Trophoblast cell (in vitro differentiated cells and primary cell): ENCODE results near the gene KCNMA1.

Experiments
- DNase-seq, 2 donors: peaks; one replicate each; pipeline ENCODE4 v3.0.0-alpha.2; 2016
- H2AFZ ChIP-seq: 2 replicates; pipeline ENCODE4 v1.6.1; 2013; ENCODE audit warnings: low read length, moderate library complexity, mild to moderate bottlenecking; ENCODE audit not compliant: insufficient read depth, poor library complexity
- H2AK5ac ChIP-seq: 2 replicates; pipeline ENCODE4 v1.6.1; 2013; ENCODE audit warnings: mild to moderate bottlenecking, low read length
- H2BK120ac ChIP-seq: 2 replicates; pipeline ENCODE4 v1.6.1; 2013; ENCODE audit warnings: low read length, mild to moderate bottlenecking, moderate library complexity; ENCODE audit not compliant: insufficient read depth, poor library complexity
- H2BK12ac ChIP-seq: 2 replicates; pipeline ENCODE4 v1.6.1; 2013; ENCODE audit warnings: mild to moderate bottlenecking, low read length, moderate library complexity
- H2BK5ac ChIP-seq: 2 replicates; pipeline ENCODE4 v1.6.1; 2013; ENCODE audit warnings: low read length, low read depth, moderate library complexity, mild to moderate bottlenecking; ENCODE audit not compliant: poor library complexity
- H3K14ac ChIP-seq: 2 replicates; pipeline ENCODE4 v1.6.1; 2013; ENCODE audit warnings: mild to moderate bottlenecking, low read length
- H3K18ac ChIP-seq: 2 replicates; pipeline ENCODE4 v1.6.1; 2013; ENCODE audit warnings: mild to moderate bottlenecking, low read length
- H3K23ac ChIP-seq: 2 replicates; pipeline ENCODE4 v1.6.1; 2013; ENCODE audit warnings: low read length
- H3K27ac ChIP-seq: 2 replicates; pipeline ENCODE4 v1.5.1; 2013; ENCODE audit warnings: low read depth, mild to moderate bottlenecking, inconsistent platforms, low read length, moderate library complexity
- H3K27me3 ChIP-seq: 2 replicates; pipeline ENCODE4 v1.6.1; 2013; ENCODE audit warnings: inconsistent platforms, mild to moderate bottlenecking, low read length, moderate library complexity; ENCODE audit not compliant: insufficient read depth
- H3K36me3 ChIP-seq, 2 experiments: 1 replicate in 1 of 2; 2 replicates in 1 of 2; pipeline ENCODE4 v1.6.1; 2013; ENCODE audit warnings: low read length in 2 of 2, mild to moderate bottlenecking in 2 of 2, moderate library complexity in 1 of 2; ENCODE audit not compliant: insufficient read depth in 2 of 2, control insufficient read depth in 1 of 2
- H3K4ac ChIP-seq: 2 replicates; pipeline ENCODE4 v1.6.1; 2013; ENCODE audit warnings: low read depth, mild to moderate bottlenecking, low read length, moderate library complexity
- H3K4me1 ChIP-seq, 2 experiments: 1 replicate in 1 of 2; 2 replicates in 1 of 2; pipeline ENCODE4 v1.6.1; 2013; ENCODE audit warnings: low read length in 2 of 2, mild to moderate bottlenecking in 2 of 2, moderate library complexity in 1 of 2; ENCODE audit not compliant: insufficient read depth in 2 of 2, control insufficient read depth in 1 of 2
- H3K4me2 ChIP-seq: 2 replicates; pipeline ENCODE4 v1.6.1; 2013; ENCODE audit warnings: inconsistent platforms, mild to moderate bottlenecking, low read length, moderate library complexity
- H3K4me3 ChIP-seq: 2 replicates; pipeline ENCODE4 v1.5.1; 2013; ENCODE audit warnings: mild to moderate bottlenecking, low read depth, low read length, inconsistent platforms
- H3K79me1 ChIP-seq: one replicate; pipeline ENCODE4 v1.6.1; 2013; ENCODE audit warnings: low read length
- H3K79me2 ChIP-seq: 2 replicates; pipeline ENCODE4 v1.6.1; 2013; ENCODE audit warnings: low read length, mild to moderate bottlenecking; ENCODE audit not compliant: control insufficient read depth, insufficient read depth, poor library complexity
- H3K9ac ChIP-seq: 2 replicates; pipeline ENCODE4 v1.6.1; 2013; ENCODE audit warnings: mild to moderate bottlenecking, low read length
- H3K9me3 ChIP-seq: 2 replicates; pipeline ENCODE4 v1.6.1; 2013; ENCODE audit warnings: low read depth, mild to moderate bottlenecking, control low read depth, inconsistent platforms, low read length; ENCODE audit not compliant: insufficient read depth
- H4K12ac ChIP-seq: 2 replicates; pipeline ENCODE4 v1.6.1; 2013; ENCODE audit warnings: low read depth, mild to moderate bottlenecking, low read length, moderate library complexity
- H4K8ac ChIP-seq: 2 replicates; pipeline ENCODE4 v1.6.1; 2013; ENCODE audit warnings: low read depth, mild to moderate bottlenecking, low read length, moderate library complexity
- H4K91ac ChIP-seq: one replicate; pipeline ENCODE4 v1.6.1; 2013; ENCODE audit warnings: low read depth, mild to moderate bottlenecking, low read length, moderate library complexity
- WGBS: extraction: QIAGEN DNeasy Blood & Tissue Kit; methylation state at CpG from one replicate; pipeline ENCODE4 v1.1.7; 2013; ENCODE audit warnings: missing lambda C conversion rate; ENCODE audit not compliant: insufficient read length, insufficient coverage; ENCODE audit errors: extremely low coverage; 5-methylcytosine and 5-hydroxymethylcytosine counted together

KCNMA1 gene

DNA sequence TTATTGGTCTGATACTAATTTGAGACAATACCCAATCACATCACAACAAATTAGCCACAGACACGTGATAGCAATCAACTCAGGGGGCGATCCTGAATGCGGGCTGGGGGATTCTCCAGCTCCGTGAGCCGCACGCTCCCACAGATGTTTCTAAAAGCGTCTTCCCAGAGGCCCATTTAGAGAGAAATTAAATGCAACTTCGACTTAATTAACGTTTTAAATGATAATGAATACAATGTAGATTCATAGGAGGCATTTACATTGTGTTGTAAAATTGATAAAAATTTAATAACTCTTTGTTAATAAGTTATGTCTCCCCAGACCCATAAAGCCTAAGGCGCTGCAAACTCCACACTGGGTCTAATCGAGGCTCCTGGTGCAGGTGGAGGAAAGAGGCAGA is 642.6 kb downstream of the KCNMA1 start:
- Histone ChIP-seq H4K8ac (no peak overlapping the region), H4K12ac (no peak overlapping the region), H3K23ac (no peak overlapping the region), H4K91ac (no peak overlapping the region), H3K79me2 (no peaks in the 10 kb centered on the region), H3K4ac (no peak overlapping the region), H3K27me3 (no peaks in the 10 kb centered on the region), H2BK5ac (no peak overlapping the region), H3K9ac (no peak overlapping the region), H2BK120ac (no peak overlapping the region), H3K18ac (no peak overlapping the region), H3K27ac (no peak overlapping the region), H3K36me3 (peaks cover 0 to 12% of the 10 kb centered on the region in 2 experiments), H3K4me1 (no peaks in the 10 kb centered on the region), H3K79me1 (no peaks in the 10 kb centered on the region), H3K9me3 (peaks cover 3% of the 10 kb centered on the region), H3K4me2 (no peak overlapping the region), H2BK12ac (no peak overlapping the region), H2AK5ac (no peak overlapping the region), H2AFZ (no peak overlapping the region), H3K4me3 (no peak overlapping the region), H3K14ac (no peak overlapping the region)
- no peak for DNase-seq
- whole genome bisulfite sequencing: no CpG with 5 or more reads among the region's 11 CpGs

DNA sequence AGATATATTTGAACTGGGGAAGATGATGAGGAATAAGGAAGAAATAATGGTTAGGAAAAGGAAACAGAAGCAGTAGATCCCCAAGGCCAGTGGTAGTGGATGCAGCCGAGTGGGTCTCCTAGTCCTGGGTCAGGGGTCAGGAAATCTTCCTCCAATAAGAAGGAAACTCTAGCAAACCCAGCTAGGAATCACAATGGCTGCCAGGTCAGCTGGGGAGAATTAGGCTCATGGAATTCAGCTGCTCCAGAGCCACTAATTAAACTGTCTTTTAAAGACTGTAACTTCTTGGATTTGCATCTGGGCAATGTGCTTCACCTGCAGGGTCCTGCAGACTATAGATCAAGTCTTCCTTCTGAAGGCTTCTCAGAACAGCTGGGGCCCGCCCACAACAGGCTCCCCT is 644.4 kb downstream of the KCNMA1 start:
- H2BK120ac ChIP-seq: no peak overlapping the region
- H3K18ac ChIP-seq: no peak overlapping the region
- no peak overlapping the region for H4K8ac ChIP-seq
- no peak overlapping the region for H3K14ac ChIP-seq
- H3K9ac ChIP-seq: no peak overlapping the region
- no peaks in the 10 kb centered on the region for H3K4me1 ChIP-seq
- peaks cover 3% of the 10 kb centered on the region for H3K9me3 ChIP-seq
- no peak for DNase-seq
- H3K4me2 ChIP-seq: no peak overlapping the region
- H3K36me3 ChIP-seq: peaks cover 0 to 12% of the 10 kb centered on the region in 2 experiments
- H2AFZ ChIP-seq: no peak overlapping the region
- H3K27me3 ChIP-seq: no peaks in the 10 kb centered on the region
- H2AK5ac ChIP-seq: no peak overlapping the region
- no CpG with 5 or more reads among the region's 2 CpGs for WGBS
- H3K27ac ChIP-seq: no peak overlapping the region
- no peak overlapping the region for H2BK12ac ChIP-seq
- H3K79me2 ChIP-seq: no peaks in the 10 kb centered on the region
- no peaks in the 10 kb centered on the region for H3K79me1 ChIP-seq
- H3K23ac ChIP-seq: no peak overlapping the region
- H3K4ac ChIP-seq: no peak overlapping the region
- H2BK5ac ChIP-seq: no peak overlapping the region
- H3K4me3 ChIP-seq: no peak overlapping the region
- H4K91ac ChIP-seq: no peak overlapping the region
- no peak overlapping the region for H4K12ac ChIP-seq

DNA sequence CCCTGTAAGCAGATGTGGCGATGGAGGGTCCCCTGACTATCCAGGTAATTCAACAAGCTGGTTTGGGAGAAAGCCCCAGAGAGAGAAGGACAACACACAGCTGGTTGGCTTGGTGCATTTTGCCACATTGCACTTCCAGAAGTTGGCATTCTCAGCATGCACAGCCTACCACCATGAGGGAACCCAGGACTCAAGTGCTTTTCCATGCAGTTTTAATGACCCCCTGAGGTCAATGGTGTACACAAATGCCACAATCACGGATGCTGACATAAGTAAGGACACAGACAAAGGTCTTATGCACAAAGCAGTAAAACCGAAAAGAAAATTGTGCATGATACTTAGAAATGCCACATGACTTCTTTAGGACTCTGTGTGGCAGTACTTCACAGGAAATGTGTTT is 645.1 kb downstream of the KCNMA1 start:
- no peak overlapping the region for H4K12ac ChIP-seq
- H2BK12ac ChIP-seq: no peak overlapping the region

DNA sequence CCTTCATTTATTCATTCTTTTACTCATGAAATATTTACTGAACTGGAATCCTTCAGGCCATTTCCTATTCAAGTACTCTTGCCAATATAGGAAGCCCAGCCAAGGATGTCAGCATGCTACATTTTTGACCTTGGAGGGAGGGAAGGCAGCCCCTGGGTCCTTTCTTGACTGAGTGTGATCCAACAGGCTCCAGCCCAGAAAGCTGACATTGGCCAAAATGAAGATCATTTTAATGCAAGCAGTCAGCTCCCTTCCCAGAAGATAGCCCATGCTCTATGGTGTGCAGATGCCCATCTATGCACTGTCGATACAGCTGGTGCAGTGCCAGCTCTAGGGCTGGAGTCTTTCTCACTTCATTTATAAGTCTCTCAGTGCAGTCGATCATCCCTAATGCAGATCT is 646.0 kb downstream of the KCNMA1 start:
- H4K12ac ChIP-seq: no peak overlapping the region
- no peaks in the 10 kb centered on the region for H3K79me1 ChIP-seq
- no peak overlapping the region for H2AFZ ChIP-seq
- no peak overlapping the region for H4K91ac ChIP-seq
- H4K8ac ChIP-seq: no peak overlapping the region
- H2BK12ac ChIP-seq: no peak overlapping the region
- H3K9ac ChIP-seq: no peak overlapping the region
- H2AK5ac ChIP-seq: no peak overlapping the region
- no peak overlapping the region for H3K14ac ChIP-seq
- H3K4ac ChIP-seq: no peak overlapping the region
- peaks cover 0 to 12% of the 10 kb centered on the region in 2 experiments for H3K36me3 ChIP-seq
- H3K23ac ChIP-seq: no peak overlapping the region
- H3K4me2 ChIP-seq: no peak overlapping the region
- no peak for DNase-seq
- no peaks in the 10 kb centered on the region for H3K79me2 ChIP-seq
- no peak overlapping the region for H3K4me3 ChIP-seq
- H3K9me3 ChIP-seq: peaks cover 3% of the 10 kb centered on the region
- H3K27ac ChIP-seq: no peak overlapping the region
- no peak overlapping the region for H2BK120ac ChIP-seq
- H3K27me3 ChIP-seq: no peaks in the 10 kb centered on the region
- no peak overlapping the region for H3K18ac ChIP-seq
- no peaks in the 10 kb centered on the region for H3K4me1 ChIP-seq
- no CpG with 5 or more reads among the region's 2 CpGs for WGBS
- H2BK5ac ChIP-seq: no peak overlapping the region

More for the DNA sequence above, 645.1 kb downstream of the KCNMA1 start:
- no peak overlapping the region for H3K18ac ChIP-seq
- H3K79me1 ChIP-seq: no peaks in the 10 kb centered on the region
- H3K36me3 ChIP-seq: peaks cover 0 to 12% of the 10 kb centered on the region in 2 experiments
- H3K9me3 ChIP-seq: peaks cover 3% of the 10 kb centered on the region
- H3K4me1 ChIP-seq: no peaks in the 10 kb centered on the region
- H3K14ac ChIP-seq: no peak overlapping the region
- H3K23ac ChIP-seq: no peak overlapping the region
- H3K4me2 ChIP-seq: no peak overlapping the region
- H3K79me2 ChIP-seq: no peaks in the 10 kb centered on the region
- no peak overlapping the region for H4K91ac ChIP-seq
- no peak overlapping the region for H2AK5ac ChIP-seq
- H2BK5ac ChIP-seq: no peak overlapping the region
- no peak overlapping the region for H2BK120ac ChIP-seq
- no peak overlapping the region for H3K4me3 ChIP-seq
- DNase-seq: no peak
- H2AFZ ChIP-seq: no peak overlapping the region
- H3K27me3 ChIP-seq: no peaks in the 10 kb centered on the region
- no CpG with 5 or more reads among the region's 3 CpGs for WGBS
- no peak overlapping the region for H3K9ac ChIP-seq
- no peak overlapping the region for H4K8ac ChIP-seq
- H3K4ac ChIP-seq: no peak overlapping the region
- H3K27ac ChIP-seq: no peak overlapping the region
